Activated CD8-positive, alpha-beta T cell treated with anti-CD3 and anti-CD28 coated beads for 36 hours (primary cell): Measurements from ENCODE around the gene SYT1. TPM values are rescaled to one million over a fixed set of nuclear protein-coding genes. Genes with fewer than 3 reads are reported as not detected.

ENCODE experiments used
- ATAC-seq: fragments of 200-7000 bp; cut with Tn5 transposase; one replicate; pipeline ENCODE4 v1.10.0; 2021; ENCODE audit warnings: mild to moderate bottlenecking, moderate library complexity
- CTCF ChIA-PET: fragments of 350-600 bp; sonication (Branson Sonifier 250); formaldehyde crosslinking; loops from one replicate; lab custom pipeline; 2021; ENCODE audit warnings: antibody characterized with exemption; lab: Charles Lee
- POLR2A ChIA-PET: fragments of 350-600 bp; sonication (Branson Sonifier 250); formaldehyde crosslinking; loops from one replicate; lab custom pipeline; 2021; ENCODE audit warnings: antibody characterized with exemption; lab: Charles Lee
- DNase-seq: peaks from one replicate; pipeline ENCODE4 v3.0.0-alpha.2; 2020
- H3K27ac Mint-ChIP-seq: one replicate; pipeline ENCODE4 v1.8.0; 2021; ENCODE audit warnings: mild to moderate bottlenecking, mixed read lengths
- H3K27me3 Mint-ChIP-seq: one replicate; pipeline ENCODE4 v1.8.0; 2021; ENCODE audit warnings: mixed read lengths
- H3K36me3 Mint-ChIP-seq: one replicate; pipeline ENCODE4 v1.8.0; 2021; ENCODE audit warnings: low read depth, mixed read lengths
- H3K4me1 Mint-ChIP-seq: one replicate; pipeline ENCODE4 v1.8.0; 2021; ENCODE audit warnings: low read depth, mixed read lengths
- H3K4me3 Mint-ChIP-seq: one replicate; pipeline ENCODE4 v1.8.0; 2021; ENCODE audit warnings: mild to moderate bottlenecking, moderate library complexity, mixed read lengths
- H3K9me3 Mint-ChIP-seq: one replicate; pipeline ENCODE4 v1.8.0; 2021; ENCODE audit warnings: mixed read lengths
- CTCF ChIP-seq: fragments of 200-600 bp; IDR thresholded peaks from one replicate; pipeline ENCODE4 v1.8.0; 2022; ENCODE audit warnings: antibody characterized with exemption, mild to moderate bottlenecking
- intact Hi-C: fragments of 100-400 bp; cut with micrococcal nuclease; formaldehyde crosslinking; loops from one replicate; pipeline ENCODE4 v1.10.0; 2022
- total RNA-seq, 2 experiments: library from RNA; stranded (reverse); gene quantifications; one replicate each; pipeline ENCODE4 v1.2.3, GENCODE V29; 2021

The SYT1 gene
- total RNA-seq, 2 experiments from 2014 or later, result not detected

GRCh38 chr12:79380402-79380801 is 515.8 kb downstream of the SYT1 start:
- POLR2A ChIA-PET, result no interaction called here
- no peak overlapping the region for H3K4me3 Mint-ChIP-seq
- intact Hi-C loops, result no loop called here
- TF ChIP-seq CTCF, result no peak
- DNase-seq, result no peak
- H3K9me3 Mint-ChIP-seq, result no peaks in the 10 kb centered on the region
- H3K4me1 Mint-ChIP-seq, result no peaks in the 10 kb centered on the region
- no peaks in the 10 kb centered on the region for H3K27me3 Mint-ChIP-seq
- no peaks in the 10 kb centered on the region for H3K36me3 Mint-ChIP-seq
- CTCF ChIA-PET, result no interaction called here
- ATAC-seq, result no peak
- no peak overlapping the region for H3K27ac Mint-ChIP-seq

- CTCF ChIA-PET, result no interaction called here
- ATAC-seq, result no peak
- TF ChIP-seq CTCF, result no peak
- Mint-ChIP-seq H3K36me3 (no peaks in the 10 kb centered on the region), H3K4me1 (no peaks in the 10 kb centered on the region), H3K9me3 (no peaks in the 10 kb centered on the region), H3K27ac (no peak overlapping the region), H3K4me3 (no peak overlapping the region), H3K27me3 (no peaks in the 10 kb centered on the region)
- no peak for DNase-seq
- intact Hi-C loops, result no loop called here
- POLR2A ChIA-PET, result no interaction called here
Measured at GRCh38 chr12:79381248-79382208, 517.0 kb downstream of the SYT1 start.

- no peak overlapping the region for H3K4me3 Mint-ChIP-seq
Measured at GRCh38 chr12:79384551-79384950, 520.0 kb downstream of the SYT1 start.

GRCh38 chr12:79388011-79388410 is 523.4 kb downstream of the SYT1 start:
- intact Hi-C loops, result no loop called here
- Mint-ChIP-seq H3K4me1 (no peaks in the 10 kb centered on the region), H3K36me3 (no peaks in the 10 kb centered on the region), H3K9me3 (peaks cover 2% of the 10 kb centered on the region), H3K27ac (no peak overlapping the region), H3K4me3 (no peak overlapping the region), H3K27me3 (no peaks in the 10 kb centered on the region)
- ATAC-seq (no peak), DNase-seq (no peak)
- ChIA-PET CTCF (no interaction called here), POLR2A (no interaction called here)
- TF ChIP-seq CTCF, result no peak

More at GRCh38 chr12:79384551-79384950, 520.0 kb downstream of the SYT1 start:
- Mint-ChIP-seq H3K4me1 (no peaks in the 10 kb centered on the region), H3K9me3 (no peaks in the 10 kb centered on the region), H3K27ac (no peak overlapping the region), H3K36me3 (no peaks in the 10 kb centered on the region), H3K27me3 (no peaks in the 10 kb centered on the region)
- ChIA-PET POLR2A (no interaction called here), CTCF (no interaction called here)
- intact Hi-C loops, result no loop called here
- no peak for TF ChIP-seq CTCF
- no peak for DNase-seq
- ATAC-seq, result no peak

GRCh38 chr12:79393842-79394241 is 529.3 kb downstream of the SYT1 start:
- POLR2A ChIA-PET, result no interaction called here
- no peak for TF ChIP-seq CTCF
- Mint-ChIP-seq H3K9me3 (peaks cover 2% of the 10 kb centered on the region), H3K36me3 (no peaks in the 10 kb centered on the region), H3K4me1 (no peaks in the 10 kb centered on the region), H3K4me3 (no peak overlapping the region), H3K27ac (no peak overlapping the region), H3K27me3 (peaks cover 1% of the 10 kb centered on the region)
- CTCF ChIA-PET, result no interaction called here
- intact Hi-C loops, result no loop called here
- ATAC-seq, result no peak
- no peak for DNase-seq
